Measurements from ENCODE around the gene ZBTB46.

ZBTB46 gene

GRCh38 chr20:63864545-63864977 is 33.5 kb upstream of the ZBTB46 start:
- H3K27me3 ChIP-seq (ENCODE audit: low read depth, low read length): no peaks in the 10 kb centered on the region
- peak overlapping the region; percentile 92 for H3K27ac ChIP-seq (ENCODE audit: low read length)
- peak overlapping the region; percentile 78 to 95 for H3K4me3 ChIP-seq (ENCODE audit: low read depth in 1 of 2, low read length in 2 of 2)
- peaks cover 7 to 35% of the 10 kb centered on the region in 2 donors for H3K36me3 ChIP-seq (ENCODE audit: control insufficient read depth in 1 of 2, insufficient read depth in 2 of 2, low read length in 2 of 2)
- no peaks in the 10 kb centered on the region for H3K9me3 ChIP-seq (ENCODE audit: control insufficient read depth in 1 of 2, low read length in 2 of 2)
- peaks cover 0 to 23% of the 10 kb centered on the region in 2 donors for H3K4me1 ChIP-seq (ENCODE audit: control insufficient read depth in 1 of 2, insufficient read depth in 2 of 2, low read length in 2 of 2)

- H3K9me3 ChIP-seq (ENCODE audit: control insufficient read depth in 1 of 2, low read length in 2 of 2): no peaks in the 10 kb centered on the region
- peaks cover 1 to 29% of the 10 kb centered on the region in 2 donors for H3K36me3 ChIP-seq (ENCODE audit: control insufficient read depth in 1 of 2, insufficient read depth in 2 of 2, low read length in 2 of 2)
- no peaks in the 10 kb centered on the region for H3K27me3 ChIP-seq (ENCODE audit: low read depth, low read length)
- H3K27ac ChIP-seq (ENCODE audit: low read length): peak overlapping the region; percentile 92
- peaks cover 3 to 29% of the 10 kb centered on the region in 2 donors for H3K4me1 ChIP-seq (ENCODE audit: control insufficient read depth in 1 of 2, insufficient read depth in 2 of 2, low read length in 2 of 2)
- H3K4me3 ChIP-seq (ENCODE audit: low read depth in 1 of 2, low read length in 2 of 2): peak overlapping the region; percentile 78 to 95
These were observed 32.9 kb upstream of the ZBTB46 start for GRCh38 chr20:63863798-63864544.

GRCh38 chr20:63863021-63863797 is 32.1 kb upstream of the ZBTB46 start:
- Histone ChIP-seq H3K4me1 (ENCODE audit: control insufficient read depth in 1 of 2, insufficient read depth in 2 of 2, low read length in 2 of 2) (peaks cover 5 to 37% of the 10 kb centered on the region in 2 donors), H3K27ac (ENCODE audit: low read length) (peak overlapping the region; percentile 92), H3K36me3 (ENCODE audit: control insufficient read depth in 1 of 2, insufficient read depth in 2 of 2, low read length in 2 of 2) (peaks cover 0 to 22% of the 10 kb centered on the region in 2 donors), H3K9me3 (ENCODE audit: control insufficient read depth in 1 of 2, low read length in 2 of 2) (no peaks in the 10 kb centered on the region), H3K4me3 (ENCODE audit: low read depth in 1 of 2, low read length in 2 of 2) (peak overlapping the region; percentile 78 to 95), H3K27me3 (ENCODE audit: low read depth, low read length) (no peaks in the 10 kb centered on the region)

GRCh38 chr20:63861981-63862901 is 31.2 kb upstream of the ZBTB46 start:
- H3K4me3 ChIP-seq (ENCODE audit: low read depth in 1 of 2, low read length in 2 of 2): no peak overlapping the region
- peaks cover 0 to 21% of the 10 kb centered on the region in 2 donors for H3K36me3 ChIP-seq (ENCODE audit: control insufficient read depth in 1 of 2, insufficient read depth in 2 of 2, low read length in 2 of 2)
- H3K27me3 ChIP-seq (ENCODE audit: low read depth, low read length): no peaks in the 10 kb centered on the region
- no peak overlapping the region for H3K27ac ChIP-seq (ENCODE audit: low read length)
- no peaks in the 10 kb centered on the region for H3K9me3 ChIP-seq (ENCODE audit: control insufficient read depth in 1 of 2, low read length in 2 of 2)
- peaks cover 7 to 47% of the 10 kb centered on the region in 2 donors for H3K4me1 ChIP-seq (ENCODE audit: control insufficient read depth in 1 of 2, insufficient read depth in 2 of 2, low read length in 2 of 2)

- Histone ChIP-seq H3K9me3 (ENCODE audit: control insufficient read depth in 1 of 2, low read length in 2 of 2) (no peaks in the 10 kb centered on the region), H3K4me3 (ENCODE audit: low read depth in 1 of 2, low read length in 2 of 2) (no peak within 1 kb of the TSS), H3K36me3 (ENCODE audit: control insufficient read depth in 1 of 2, insufficient read depth in 2 of 2, low read length in 2 of 2) (peaks cover 0 to 21% of the 10 kb centered on the region in 2 donors), H3K4me1 (ENCODE audit: control insufficient read depth in 1 of 2, insufficient read depth in 2 of 2, low read length in 2 of 2) (peaks cover 7 to 46% of the 10 kb centered on the region in 2 donors), H3K27me3 (ENCODE audit: low read depth, low read length) (no peaks in the 10 kb centered on the region), H3K27ac (ENCODE audit: low read length) (no peak within 1 kb of the TSS)
These were observed 30.4 kb upstream of the ZBTB46 start, which contains the start of gene ABHD16B for GRCh38 chr20:63861365-63861934. TSS of gene ABHD16B (plus strand) at chr20:63861498. CDS start at chr20:63861541, 43 bp downstream.

GRCh38 chr20:63860325-63861051 is 29.4 kb upstream of the ZBTB46 start:
- peaks cover 0 to 20% of the 10 kb centered on the region in 2 donors for H3K36me3 ChIP-seq (ENCODE audit: control insufficient read depth in 1 of 2, insufficient read depth in 2 of 2, low read length in 2 of 2)
- H3K27ac ChIP-seq (ENCODE audit: low read length): no peak overlapping the region
- no peaks in the 10 kb centered on the region for H3K9me3 ChIP-seq (ENCODE audit: control insufficient read depth in 1 of 2, low read length in 2 of 2)
- H3K27me3 ChIP-seq (ENCODE audit: low read depth, low read length): no peaks in the 10 kb centered on the region
- no peak overlapping the region for H3K4me3 ChIP-seq (ENCODE audit: low read depth in 1 of 2, low read length in 2 of 2)
- peaks cover 7 to 44% of the 10 kb centered on the region in 2 donors for H3K4me1 ChIP-seq (ENCODE audit: control insufficient read depth in 1 of 2, insufficient read depth in 2 of 2, low read length in 2 of 2)

GRCh38 chr20:63859166-63859699 is 28.2 kb upstream of the ZBTB46 start:
- no peak overlapping the region for H3K4me3 ChIP-seq (ENCODE audit: low read depth in 1 of 2, low read length in 2 of 2)
- H3K27me3 ChIP-seq (ENCODE audit: low read depth, low read length): no peaks in the 10 kb centered on the region
- H3K27ac ChIP-seq (ENCODE audit: low read length): no peak overlapping the region
- H3K4me1 ChIP-seq (ENCODE audit: control insufficient read depth in 1 of 2, insufficient read depth in 2 of 2, low read length in 2 of 2): peaks cover 7 to 50% of the 10 kb centered on the region in 2 donors
- H3K9me3 ChIP-seq (ENCODE audit: control insufficient read depth in 1 of 2, low read length in 2 of 2): no peaks in the 10 kb centered on the region
- H3K36me3 ChIP-seq (ENCODE audit: control insufficient read depth in 1 of 2, insufficient read depth in 2 of 2, low read length in 2 of 2): peaks cover 0 to 15% of the 10 kb centered on the region in 2 donors

- Histone ChIP-seq H3K27ac (ENCODE audit: low read length) (no peak overlapping the region), H3K27me3 (ENCODE audit: low read depth, low read length) (no peaks in the 10 kb centered on the region), H3K36me3 (ENCODE audit: control insufficient read depth in 1 of 2, insufficient read depth in 2 of 2, low read length in 2 of 2) (peaks cover 0 to 15% of the 10 kb centered on the region in 2 donors), H3K4me3 (ENCODE audit: low read depth in 1 of 2, low read length in 2 of 2) (no peak overlapping the region), H3K4me1 (ENCODE audit: control insufficient read depth in 1 of 2, insufficient read depth in 2 of 2, low read length in 2 of 2) (peaks cover 7 to 50% of the 10 kb centered on the region in 2 donors), H3K9me3 (ENCODE audit: control insufficient read depth in 1 of 2, low read length in 2 of 2) (no peaks in the 10 kb centered on the region)
These were observed 27.5 kb upstream of the ZBTB46 start for GRCh38 chr20:63858393-63859165.

- H3K27me3 ChIP-seq (ENCODE audit: low read depth, low read length): no peaks in the 10 kb centered on the region
- H3K9me3 ChIP-seq (ENCODE audit: control insufficient read depth in 1 of 2, low read length in 2 of 2): no peaks in the 10 kb centered on the region
- no peak overlapping the region for H3K27ac ChIP-seq (ENCODE audit: low read length)
- peaks cover 7 to 44% of the 10 kb centered on the region in 2 donors for H3K4me1 ChIP-seq (ENCODE audit: control insufficient read depth in 1 of 2, insufficient read depth in 2 of 2, low read length in 2 of 2)
- H3K4me3 ChIP-seq (ENCODE audit: low read depth in 1 of 2, low read length in 2 of 2): no peak overlapping the region
- H3K36me3 ChIP-seq (ENCODE audit: control insufficient read depth in 1 of 2, insufficient read depth in 2 of 2, low read length in 2 of 2): peaks cover 0 to 15% of the 10 kb centered on the region in 2 donors
These were observed 26.8 kb upstream of the ZBTB46 start for GRCh38 chr20:63857764-63858392.

Data from muscle layer of duodenum (tissue), 2 donors.